H1 (cell line): Measurements from ENCODE around the gene RYK. TPM values are rescaled to one million over a fixed set of nuclear protein-coding genes. Genes with fewer than 3 reads are reported as not detected.

Experiments used
- JUN ChIP-seq: IDR thresholded peaks from 2 replicates; pipeline ENCODE4 v1.6.1; 2011; ENCODE audit warnings: low read depth, mild to moderate bottlenecking, improper control_type of control experiment, low read length
- NANOG ChIP-seq: IDR thresholded peaks from 2 replicates; pipeline ENCODE4 v1.6.1; 2011; ENCODE audit warnings: low read length, low read depth, mild to moderate bottlenecking, inconsistent platforms; ENCODE audit not compliant: insufficient read depth, poor library complexity, severe bottlenecking
- RNF2 ChIP-seq: fragments of 200-900, 300-1000 bp; sonication (generic); IDR thresholded peaks from 2 replicates; pipeline ENCODE4 v1.7.1; 2016; ENCODE audit warnings: borderline replicate concordance, low read depth, mild to moderate bottlenecking, antibody characterized with exemption, low read length; ENCODE audit not compliant: poor library complexity, severe bottlenecking; ENCODE audit errors: missing control alignments
- SIRT6 ChIP-seq: IDR thresholded peaks from one replicate; pipeline ENCODE4 v1.7.1; 2012; ENCODE audit warnings: low read length, inconsistent platforms
- TEAD4 ChIP-seq: IDR thresholded peaks from 2 replicates; pipeline ENCODE4 v1.6.1; 2012; ENCODE audit warnings: low read depth, low read length, inconsistent platforms, mixed read lengths
- polyA plus RNA-seq, 7 experiments: library from polyadenylated mRNA; depleted of rRNA in 3 of 7; stranded (reverse) in 5 of 7; unstranded in 2 of 7; fragments of >200 nt in 5 of 7; fragments of 200-250 nt in 2 of 7; gene quantifications; 1 replicate in 5 of 7; 2 replicates in 1 of 7; 4 replicates in 1 of 7; pipeline versions ENCODE4 v1.2.1 to v1.2.3, GENCODE V29; 2011 to 2013; ENCODE audit warnings: missing spikeins in 2 of 7, mixed read lengths in 2 of 7
- total RNA-seq: library from RNA; stranded (reverse); fragmentation: NEBNext Ultra II Directional; extraction: Animal tissue kit (Norgen Biotek cat#: 25700); gene quantifications from 2 replicates; pipeline ENCODE4 v1.2.1, GENCODE V29; 2021

Gene RYK
- total and polyA plus RNA-seq, 2 of the 8 experiments (the other 6 are each of a cell fraction or from before 2014, with no cell fraction given) = 30.5 to 63.8 TPM

GRCh38 chr3:134287512-134287911 is 36.9 kb upstream of the RYK start (continued):
- TF ChIP-seq RNF2 (no peak), JUN (no peak), NANOG (no peak), SIRT6 (no peak), TEAD4 (no peak)
